GM21723 (cell line): Measurements from ENCODE around the gene TRIM45.
"Not testable (repeated sequence)": the region's sequence is repeated elsewhere in the genome, so short reads cannot be mapped to it uniquely, and the experiment has no call there.

Experiments
- ATAC-seq: cut with Tn5 transposase; IDR thresholded peaks from one replicate; pipeline ENCODE4 v1.9.1; 2021; ENCODE audit warnings: mild to moderate bottlenecking, moderate library complexity; ENCODE audit not compliant: unreplicated experiment

The TRIM45 gene

GRCh38 chr1:117136749-117137148, 15.2 kb upstream of the TRIM45 start:
- ATAC-seq = no peak

DNA sequence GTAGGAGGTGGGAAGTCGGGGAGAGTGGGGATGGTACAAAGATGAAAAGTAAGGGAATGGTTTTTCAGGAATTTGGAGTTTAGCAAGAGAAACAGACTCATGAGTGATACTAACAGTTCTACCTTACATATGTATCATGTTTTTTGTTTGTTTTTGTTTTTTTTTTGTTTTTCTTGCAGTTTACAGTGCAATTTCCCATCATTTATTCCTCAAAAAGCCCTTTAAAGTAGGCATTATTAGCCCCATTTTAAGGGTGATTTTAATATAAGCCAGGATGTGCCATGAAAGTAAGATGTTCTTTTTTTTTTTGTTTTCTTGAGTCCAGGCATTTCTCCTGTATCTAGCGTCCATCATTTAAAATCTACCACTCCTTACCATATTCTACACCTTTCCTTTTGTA, 13.8 kb upstream of the TRIM45 start:
- ATAC-seq = no peak

GRCh38 chr1:117130526-117130925, 9.0 kb upstream of the TRIM45 start:
- no peak for ATAC-seq

DNA sequence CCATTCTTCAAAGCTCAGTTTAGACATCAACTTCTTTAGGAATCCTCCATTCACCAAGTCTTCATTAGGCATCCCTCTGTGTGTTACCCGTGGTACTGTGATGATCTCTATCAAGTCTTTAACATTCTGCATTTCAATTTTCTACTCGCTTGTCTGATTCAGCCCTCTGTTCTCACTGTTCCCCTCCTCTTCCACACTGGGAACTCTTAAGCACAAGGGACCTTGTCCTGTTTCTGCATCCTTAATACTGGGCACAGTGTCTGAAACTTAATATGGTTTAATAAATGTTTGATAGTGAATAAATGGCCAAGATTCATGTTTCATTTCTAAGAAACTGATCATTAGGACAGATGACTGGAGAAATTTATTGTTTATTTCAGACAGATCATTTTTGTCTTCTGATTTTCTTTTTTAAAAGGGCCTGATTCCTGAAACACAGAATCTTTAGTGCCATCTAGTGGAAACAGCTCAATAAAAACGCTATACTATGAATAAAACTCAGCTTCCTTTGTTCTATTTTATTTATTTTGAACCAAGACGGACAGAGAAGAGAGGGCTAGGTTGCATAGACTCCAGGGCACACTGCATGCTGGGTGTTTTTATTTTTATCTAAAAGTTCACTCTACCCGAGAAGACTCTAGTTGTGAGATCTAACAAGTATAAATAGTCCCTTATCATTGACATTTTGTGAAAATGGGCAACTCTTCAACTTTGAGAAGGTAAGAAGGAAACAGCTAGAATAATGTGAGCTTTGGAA, 7.0 kb upstream of the TRIM45 start:
- ATAC-seq = no peak

- ATAC-seq = no peak
Observed at GRCh38 chr1:117127795-117128194, 6.2 kb upstream of the TRIM45 start.

GRCh38 chr1:117124661-117125060, 3.1 kb upstream of the TRIM45 start:
- ATAC-seq = no peak

DNA sequence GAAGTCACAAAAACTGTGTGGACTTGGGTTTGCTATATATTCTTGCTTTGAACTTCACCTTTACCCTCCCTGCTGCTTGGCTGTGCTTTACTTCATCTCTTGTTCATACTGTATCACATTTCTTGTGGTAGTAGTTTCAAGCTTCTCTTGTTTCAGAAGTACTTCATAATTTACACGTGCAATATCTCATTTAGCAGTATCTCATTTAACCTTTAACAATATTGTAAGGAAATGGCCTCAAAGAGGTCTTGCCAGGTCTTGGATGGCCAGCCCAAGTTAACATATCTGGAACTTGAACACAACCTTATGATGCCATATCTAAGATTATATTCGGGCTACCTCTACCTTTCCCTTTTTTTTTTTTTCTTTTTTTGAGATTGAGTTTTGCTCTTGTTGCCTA, 1.7 kb upstream of the TRIM45 start:
- no peak for ATAC-seq

DNA sequence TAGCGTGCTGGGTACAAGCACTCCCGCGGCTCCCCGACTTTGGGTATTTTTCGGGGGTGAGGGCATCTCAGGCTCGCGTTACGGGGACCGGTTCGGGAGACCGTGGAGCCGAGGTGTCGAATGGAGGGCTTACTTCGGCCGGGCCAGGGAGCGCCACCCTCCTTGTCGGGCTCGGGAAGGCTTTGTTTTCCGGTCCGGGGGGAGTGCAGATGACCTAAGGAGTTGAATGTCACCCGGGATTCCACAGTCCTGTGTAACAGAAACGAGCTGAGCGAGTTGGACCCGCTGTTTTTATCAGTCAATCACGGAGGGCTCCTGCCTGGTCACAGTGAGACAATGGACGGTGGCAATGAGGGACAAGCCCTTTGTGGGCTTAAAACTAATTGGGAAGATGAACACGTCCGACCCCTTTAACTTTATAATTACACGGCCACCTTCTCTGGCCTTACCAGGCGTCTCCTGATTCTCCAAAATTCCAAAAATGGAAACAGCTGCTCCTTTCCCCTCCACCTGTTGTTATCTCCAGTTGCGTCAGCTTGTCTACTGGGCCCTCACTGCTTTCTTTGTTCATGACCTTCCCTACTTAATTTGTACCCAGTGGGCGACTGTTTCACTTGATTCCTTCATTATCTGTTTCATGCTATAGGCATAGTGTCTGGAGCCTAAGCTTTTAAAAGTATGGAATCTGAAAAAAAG, 929 bp upstream of the TRIM45 start:
- no peak for ATAC-seq

DNA sequence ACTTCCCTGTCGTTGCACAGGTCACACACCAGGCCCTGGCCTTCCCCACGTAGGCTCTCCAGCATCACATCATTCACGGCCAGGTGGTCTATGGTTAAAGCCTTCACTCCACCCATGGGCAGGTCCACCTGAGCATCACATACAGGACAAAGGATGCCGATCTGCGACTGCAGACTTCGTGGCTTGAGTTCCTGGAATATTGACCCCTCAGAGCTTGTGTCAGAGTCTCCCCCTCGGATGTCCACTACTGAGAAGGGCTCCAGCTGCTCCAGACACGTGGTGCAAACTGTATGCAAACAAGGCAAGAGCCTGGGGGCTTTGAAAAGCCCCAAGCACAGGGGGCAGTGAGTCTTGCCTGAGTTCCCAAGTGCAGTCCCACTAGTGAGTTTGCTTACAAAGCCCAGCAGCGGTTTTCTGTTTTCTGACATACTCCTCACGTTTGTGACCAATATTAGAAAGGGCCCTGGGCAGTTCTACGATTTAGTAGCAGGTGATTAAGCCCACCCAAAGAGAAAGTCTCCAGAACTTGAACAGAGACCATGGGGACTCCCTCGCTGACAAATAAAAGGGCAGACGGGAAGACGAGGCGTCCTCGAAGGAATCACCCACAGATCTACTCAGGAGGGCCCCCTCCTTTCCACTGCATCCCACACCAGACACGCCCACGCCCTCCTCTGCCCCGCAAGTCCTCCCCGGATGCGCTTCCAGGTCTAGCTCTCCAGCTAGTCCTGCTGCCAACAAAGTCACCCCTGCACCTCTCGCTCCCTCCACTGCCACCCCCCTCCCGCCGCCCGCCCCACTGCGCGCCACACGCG, 568 bp downstream of the TRIM45 start:
- no peak for ATAC-seq

- not testable (repeated sequence) for ATAC-seq
Observed at GRCh38 chr1:117119144-117119543, 2.4 kb downstream of the TRIM45 start.

- no peak for ATAC-seq
Observed at GRCh38 chr1:117118137-117118536, 3.4 kb downstream of the TRIM45 start.

DNA sequence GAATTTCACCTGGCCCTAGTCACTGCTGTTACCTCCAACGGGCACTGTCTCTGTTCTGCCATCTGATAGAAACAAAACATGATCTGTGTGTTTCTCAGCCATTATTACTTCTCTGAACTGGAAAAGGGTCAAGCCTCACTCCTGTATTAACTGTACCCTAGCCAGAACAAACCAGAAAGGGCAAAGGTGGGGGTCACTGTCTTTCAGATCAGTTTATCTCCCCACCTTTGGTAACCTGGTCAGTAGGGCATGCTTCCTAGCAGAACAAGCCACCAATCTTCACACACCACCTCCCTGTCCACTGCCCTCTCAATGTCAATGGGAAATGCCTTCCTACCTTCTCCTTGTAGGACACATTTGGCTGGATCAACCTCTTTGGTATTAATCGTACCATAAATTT, 3.9 kb downstream of the TRIM45 start:
- ATAC-seq = no peak

- no peak for ATAC-seq
Observed at GRCh38 chr1:117116784-117117130, 4.8 kb downstream of the TRIM45 start.

DNA sequence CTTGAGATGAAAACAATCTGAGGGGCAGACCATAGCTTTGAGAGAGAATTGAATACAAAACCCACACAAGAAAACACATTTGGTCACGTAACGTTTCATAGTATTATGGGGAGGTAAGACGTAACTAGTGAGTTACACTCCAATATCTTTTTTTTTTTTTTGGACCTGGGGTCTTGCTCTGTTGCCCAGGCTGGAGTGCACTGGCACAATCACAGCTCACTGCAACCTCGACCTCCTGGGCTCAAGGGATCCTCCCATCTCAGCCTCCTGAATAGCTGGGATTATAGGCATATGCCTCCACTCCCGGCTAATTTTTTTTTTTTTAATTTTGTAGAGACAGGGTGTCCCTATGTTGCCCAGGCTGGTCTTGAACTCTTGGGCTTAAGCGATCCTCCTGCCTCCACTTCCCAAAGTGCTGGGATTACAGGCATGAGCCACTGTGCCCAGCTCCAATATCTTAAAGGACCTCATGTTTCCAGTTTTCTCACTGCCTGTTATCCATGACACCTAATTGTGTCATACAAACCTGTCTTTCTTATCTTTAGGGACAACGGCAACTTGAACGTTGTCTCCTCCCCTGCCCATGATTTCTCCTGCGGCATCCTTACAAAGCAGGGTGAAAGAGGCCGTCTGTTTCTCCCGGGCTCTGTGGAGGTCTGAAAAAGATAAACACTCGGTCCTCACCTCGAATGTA, 5.3 kb downstream of the TRIM45 start:
- no peak for ATAC-seq

DNA sequence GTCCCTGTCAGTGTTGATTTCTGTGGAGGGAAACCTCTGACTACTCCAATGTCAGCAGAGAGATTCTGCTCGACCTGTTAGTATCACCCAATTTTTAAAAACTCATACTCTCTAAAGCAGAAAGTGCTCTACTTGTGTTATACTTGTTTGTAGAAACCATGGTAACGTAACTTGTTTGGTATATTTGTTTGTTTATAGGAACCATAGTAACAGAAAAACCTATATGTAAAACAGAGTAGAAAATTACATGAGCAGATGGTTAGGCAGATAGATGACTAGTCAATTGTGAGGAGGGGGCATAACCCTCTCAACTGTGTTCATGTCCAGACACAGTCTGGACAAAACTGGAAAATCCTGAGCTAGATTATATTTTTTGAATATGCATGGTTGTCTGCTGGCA, 6.7 kb downstream of the TRIM45 start:
- no peak for ATAC-seq

DNA sequence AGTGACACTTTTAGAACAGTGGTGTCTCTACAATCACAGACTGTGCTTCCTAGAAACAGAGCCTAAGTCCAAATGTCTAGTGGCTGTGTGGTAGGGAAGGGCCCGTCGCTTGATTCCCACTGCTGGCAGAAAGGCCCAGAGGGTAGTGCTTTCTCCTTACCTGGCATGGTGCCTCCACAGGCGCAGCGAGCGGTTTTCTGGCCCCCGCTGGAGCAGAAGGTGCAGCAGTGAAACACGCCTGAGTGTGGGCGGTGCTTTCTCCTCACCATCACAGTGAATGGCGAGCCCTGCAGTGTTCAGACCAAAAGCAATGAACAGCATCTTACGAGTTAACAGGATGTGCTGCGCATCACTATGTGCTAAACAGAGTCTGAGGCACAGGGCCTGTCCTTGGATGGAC, 8.3 kb downstream of the TRIM45 start:
- ATAC-seq = no peak

DNA sequence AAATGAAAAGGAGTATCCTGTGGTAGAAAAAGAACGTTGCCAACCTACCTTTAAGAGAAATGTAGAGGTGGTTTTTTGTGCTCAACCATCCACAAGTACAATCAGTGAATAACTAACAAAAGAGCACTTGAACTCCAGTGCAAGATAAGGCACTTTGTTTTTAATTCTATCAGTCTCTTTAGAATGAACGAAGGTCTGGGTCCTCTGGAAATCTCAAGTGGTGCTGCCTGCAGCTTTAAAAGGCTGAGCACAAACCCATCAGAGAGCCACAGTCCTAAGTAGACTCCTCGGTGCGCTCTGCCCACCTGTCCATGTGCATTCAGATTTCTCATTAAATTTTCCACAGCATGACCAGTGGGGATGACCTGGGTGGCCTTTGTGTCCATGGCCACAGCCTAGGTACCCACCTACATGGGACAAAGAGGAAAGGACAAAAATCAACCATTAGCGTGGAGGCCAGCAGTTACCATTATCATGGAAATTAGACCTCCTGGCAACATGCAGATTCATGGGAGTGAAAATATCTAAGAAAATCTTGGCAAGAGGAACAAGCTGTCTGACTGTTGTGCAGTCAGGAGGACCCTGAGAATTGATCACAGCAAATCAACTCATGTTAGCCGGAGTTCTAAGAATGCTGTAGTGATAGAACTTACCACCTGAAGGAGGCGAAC, 9.4 kb downstream of the TRIM45 start:
- no peak for ATAC-seq

DNA sequence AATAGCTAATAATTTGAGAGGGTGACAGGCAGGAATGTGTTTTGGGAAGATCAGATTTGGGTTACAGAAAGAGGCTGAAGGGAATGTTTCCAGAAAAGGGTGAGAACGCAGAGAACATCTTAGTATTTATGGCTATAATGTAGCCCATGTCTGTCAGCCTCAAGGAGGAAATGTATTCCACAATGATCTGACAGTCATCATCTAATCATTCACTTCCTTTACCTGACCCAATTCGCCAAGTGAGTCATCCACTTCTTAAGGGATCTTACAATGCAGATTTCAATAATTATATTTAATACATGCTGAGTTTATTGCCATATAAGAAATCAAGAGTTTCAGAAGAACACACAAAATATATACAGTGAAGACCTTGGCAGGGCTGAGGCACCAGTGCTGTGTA, 10.8 kb downstream of the TRIM45 start:
- no peak for ATAC-seq

- ATAC-seq = no peak
Observed at GRCh38 chr1:117107364-117107763, 14.2 kb downstream of the TRIM45 start.

GRCh38 chr1:117106478-117106877, 15.1 kb downstream of the TRIM45 start:
- no peak for ATAC-seq

- ATAC-seq = no peak
Observed at GRCh38 chr1:117105722-117106121, 15.8 kb downstream of the TRIM45 start.
